Measurements from ENCODE around the gene FHL3. TPM values are rescaled to one million over a fixed set of nuclear protein-coding genes. Genes with fewer than 3 reads are reported as not detected.

Gene FHL3
- total RNA-seq, 1 donor from 2014 or later: 1.6 TPM

- peaks cover 9% of the 10 kb centered on the region for H3K27me3 Mint-ChIP-seq
- TF ChIP-seq CTCF (IDR thresholded peaks at IDR 0.05): no peak
- ChIA-PET CTCF (interaction anchor here (3.0 kb wide), 1 partner anchor 10 kb away, joined by 8 read pairs; no protein-coding TSS in a partner anchor), POLR2A (no interaction called here)
- no peak overlapping the region for H3K27ac Mint-ChIP-seq
- DNase-seq: no peak
- no peak overlapping the region for H3K4me3 Mint-ChIP-seq
- no peaks in the 10 kb centered on the region for H3K9me3 Mint-ChIP-seq
- H3K36me3 Mint-ChIP-seq (ENCODE audit: low read depth): no peaks in the 10 kb centered on the region
- intact Hi-C loops (cut with micrococcal nuclease): no loop called here
- no peak for ATAC-seq (ENCODE audit: low read depth)
- peaks cover 12% of the 10 kb centered on the region for H3K4me1 Mint-ChIP-seq
Measured at GRCh38 chr1:38000529-38001455, 4.5 kb downstream of the FHL3 start.

GRCh38 chr1:38000233-38000528 is 5.1 kb downstream of the FHL3 start:
- TF ChIP-seq CTCF (IDR thresholded peaks at IDR 0.05): no peak
- H3K27ac Mint-ChIP-seq: no peak overlapping the region
- ChIA-PET CTCF (interaction anchor here (3.0 kb wide), 1 partner anchor 10 kb away, joined by 8 read pairs; no protein-coding TSS in a partner anchor), POLR2A (no interaction called here)
- H3K9me3 Mint-ChIP-seq: no peaks in the 10 kb centered on the region
- intact Hi-C loops (cut with micrococcal nuclease): no loop called here
- peaks cover 14% of the 10 kb centered on the region for H3K4me1 Mint-ChIP-seq
- peaks cover 9% of the 10 kb centered on the region for H3K27me3 Mint-ChIP-seq
- DNase-seq: no peak
- H3K4me3 Mint-ChIP-seq: no peak overlapping the region
- no peaks in the 10 kb centered on the region for H3K36me3 Mint-ChIP-seq (ENCODE audit: low read depth)
- no peak for ATAC-seq (ENCODE audit: low read depth)

- Mint-ChIP-seq H3K27ac (peak overlapping the region; percentile 38), H3K27me3 (peaks cover 9% of the 10 kb centered on the region), H3K9me3 (no peaks in the 10 kb centered on the region), H3K36me3 (ENCODE audit: low read depth) (no peaks in the 10 kb centered on the region), H3K4me3 (no peak overlapping the region), H3K4me1 (peaks cover 17% of the 10 kb centered on the region)
- intact Hi-C loops (cut with micrococcal nuclease): loop anchor here (10.0 kb wide), 1 partner anchor 405 kb away; the partner anchor contains the start of gene GNL2
- POLR2A ChIA-PET: no interaction called here
- CTCF ChIA-PET: interaction anchor here (1.1 to 3.0 kb wide), 2 partner anchors 9 to 110 kb away, joined by 3 to 8 read pairs; no protein-coding TSS in a partner anchor
- no peak for ATAC-seq (ENCODE audit: low read depth)
- TF ChIP-seq CTCF (IDR thresholded peaks at IDR 0.05): no peak
- DNase-seq: no peak
Measured at GRCh38 chr1:37999430-38000232, 5.7 kb downstream of the FHL3 start.

GRCh38 chr1:37998913-37999429 is 6.3 kb downstream of the FHL3 start:
- peak overlapping the region; percentile 38 for H3K27ac Mint-ChIP-seq
- no peak for ATAC-seq (ENCODE audit: low read depth)
- peaks cover 5% of the 10 kb centered on the region for H3K27me3 Mint-ChIP-seq
- no peak overlapping the region for H3K4me3 Mint-ChIP-seq
- CTCF ChIA-PET: interaction anchor here (1.1 kb wide), 1 partner anchor 109 kb away, joined by 3 read pairs; no protein-coding TSS in a partner anchor
- intact Hi-C loops (cut with micrococcal nuclease): loop anchor here (10.0 kb wide), 1 partner anchor 404 kb away; the partner anchor contains the start of gene GNL2
- POLR2A ChIA-PET: no interaction called here
- H3K4me1 Mint-ChIP-seq: peaks cover 14% of the 10 kb centered on the region
- H3K9me3 Mint-ChIP-seq: no peaks in the 10 kb centered on the region
- no peak for TF ChIP-seq CTCF (IDR thresholded peaks at IDR 0.05)
- DNase-seq: no peak
- H3K36me3 Mint-ChIP-seq (ENCODE audit: low read depth): no peaks in the 10 kb centered on the region
